Activated T-cell treated with anti-CD3 and anti-CD28 coated beads, Interleukin-2, amount 50 U/mL, for 1 hour (primary cell): Measurements from ENCODE around the gene AK2.
"Not testable (repeated sequence)": the region's sequence is repeated elsewhere in the genome, so short reads cannot be mapped to it uniquely, and the experiment has no call there.

Source experiments
- DNase-seq: peaks from one replicate; pipeline ENCODE4 v3.0.0-alpha.2; 2020

Gene AK2

DNA sequence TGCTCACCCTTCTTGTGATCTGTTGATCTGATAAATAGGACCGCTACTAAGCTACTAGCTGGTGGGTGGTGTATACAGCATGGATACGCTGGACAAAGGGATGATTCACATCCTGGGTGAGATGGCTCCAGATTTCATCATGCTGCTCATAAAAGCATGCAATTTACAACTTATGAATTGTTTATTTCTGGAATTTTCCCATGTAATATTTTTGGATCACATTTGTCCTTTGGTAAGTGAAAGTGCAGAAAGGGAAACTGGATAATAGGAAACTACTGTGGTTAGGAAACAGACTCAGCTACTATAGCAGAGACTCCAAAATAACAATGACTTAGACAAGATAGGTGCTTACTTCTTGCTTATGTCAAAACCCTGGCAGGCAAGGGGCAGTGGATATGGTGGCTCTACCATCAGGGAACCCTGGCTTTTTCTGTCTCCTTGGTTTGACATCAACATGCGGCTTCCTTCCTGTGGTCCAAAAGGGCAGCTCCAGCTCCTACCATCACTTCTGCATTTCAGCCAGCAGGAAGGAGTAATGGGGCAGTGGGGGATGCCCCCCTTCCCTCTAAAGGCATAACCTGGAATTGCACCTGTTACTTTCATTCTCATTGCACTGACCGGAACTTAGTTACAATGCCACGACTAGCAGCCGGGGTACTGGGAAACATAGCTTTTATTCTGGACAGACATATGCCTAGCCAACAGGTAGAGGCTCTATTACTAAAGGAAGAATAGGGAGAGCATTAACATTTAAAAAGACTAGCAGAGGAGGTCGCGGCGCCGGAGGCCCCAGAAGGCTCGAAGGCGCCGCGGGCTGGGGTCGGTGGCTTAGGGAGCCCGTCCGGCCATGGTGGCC, 13.8 kb upstream of the AK2 start:
- no peak for DNase-seq

DNA sequence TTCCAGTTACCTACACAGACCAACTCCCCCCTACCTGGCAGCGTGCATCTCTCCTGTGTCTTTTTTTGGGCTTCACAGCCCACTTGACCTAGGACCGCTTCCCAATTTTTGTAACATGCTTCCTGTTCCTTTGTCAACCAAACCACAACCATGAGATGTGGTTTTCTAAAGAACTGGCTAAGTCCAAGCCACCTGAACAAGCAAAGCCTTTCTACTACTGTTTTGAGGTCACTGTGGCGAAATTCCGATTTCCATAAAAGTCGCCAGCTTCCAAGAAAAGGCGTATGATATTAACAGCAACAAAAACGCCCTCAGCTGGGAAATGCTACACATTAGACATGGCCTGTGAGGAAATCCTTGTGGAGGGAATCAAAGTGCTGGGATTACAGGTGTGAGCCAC, 12.7 kb upstream of the AK2 start:
- no peak for DNase-seq

DNA sequence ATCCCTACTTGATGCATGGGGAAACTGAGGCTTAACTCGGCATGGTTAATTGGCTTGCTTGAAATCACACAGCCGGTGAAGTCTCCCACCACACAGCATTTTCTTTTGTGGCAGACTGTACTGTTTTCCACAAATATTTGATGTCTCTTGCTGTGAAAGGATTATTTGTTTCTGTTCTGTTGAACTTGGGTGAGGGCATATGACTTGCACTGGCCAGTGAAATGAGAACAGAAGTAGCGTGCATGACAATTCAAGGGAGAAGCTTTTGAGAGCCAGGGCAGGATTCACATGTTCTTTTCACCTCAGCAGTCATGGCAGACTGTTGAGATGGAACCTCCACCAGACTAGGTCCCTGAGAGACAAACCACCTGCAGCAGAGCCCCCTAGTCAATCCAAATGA, 11.7 kb upstream of the AK2 start:
- DNase-seq, result no peak

DNA sequence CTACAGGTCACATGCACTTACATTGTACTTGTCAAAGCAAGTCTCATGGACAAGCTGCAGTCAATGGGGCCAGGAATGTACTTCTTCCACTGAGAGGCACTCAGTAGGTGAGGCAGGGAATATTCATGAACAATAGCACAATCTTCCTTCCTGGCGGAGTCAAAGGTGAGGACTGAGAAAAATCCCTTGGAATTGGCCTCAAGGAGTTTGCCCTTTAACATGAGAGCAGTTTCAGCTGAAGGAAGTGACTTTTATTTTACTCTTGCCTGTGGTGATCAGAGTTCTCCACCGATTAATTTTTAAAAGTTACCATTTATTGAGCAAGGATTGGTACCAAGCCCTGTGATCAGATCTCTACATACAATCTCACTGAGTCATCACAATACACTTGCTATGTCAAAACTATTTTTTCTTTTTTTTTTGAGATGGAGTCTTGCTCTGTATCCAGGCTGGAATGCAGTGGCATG, 11.2 kb upstream of the AK2 start:
- DNase-seq, result no peak

DNA sequence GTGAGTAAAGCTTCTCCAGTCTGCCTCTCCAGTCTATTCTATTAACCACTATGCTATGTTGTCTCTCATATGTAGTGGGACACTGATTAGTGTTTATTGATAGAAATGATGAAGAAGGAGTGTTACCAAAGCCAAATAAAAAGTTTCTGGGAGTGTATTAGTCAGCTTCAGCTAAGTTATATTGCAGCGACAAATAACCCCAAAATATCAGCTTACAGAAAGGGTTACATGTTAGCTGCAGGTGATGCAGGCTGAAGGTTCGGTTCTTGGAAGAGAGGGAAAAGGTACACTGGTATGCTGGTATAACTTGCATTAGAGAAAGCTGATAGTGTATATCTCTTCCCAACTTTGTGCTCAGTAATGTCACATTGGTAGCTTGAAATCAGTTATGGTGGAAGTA, 10.6 kb upstream of the AK2 start:
- no peak for DNase-seq

DNA sequence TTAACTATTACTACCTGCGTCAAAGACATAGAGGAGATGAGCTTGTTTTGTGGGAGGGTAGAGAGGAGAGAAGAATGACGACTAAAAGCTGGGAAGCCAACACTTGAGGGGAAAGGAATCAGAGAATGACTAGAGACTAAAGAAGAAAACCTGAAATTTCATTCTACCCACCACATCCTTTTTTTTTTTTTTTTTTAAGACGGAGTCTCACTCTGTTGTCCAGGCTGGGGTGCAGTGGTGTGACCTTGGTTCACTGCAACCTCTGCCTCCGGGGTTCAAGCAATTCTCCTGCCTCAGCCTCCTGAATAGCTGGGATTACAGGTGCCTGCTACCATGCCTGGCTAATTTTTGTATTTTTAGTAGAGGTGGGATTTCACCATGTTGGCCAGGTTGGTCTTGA, 9.6 kb upstream of the AK2 start:
- not testable (repeated sequence) for DNase-seq

DNA sequence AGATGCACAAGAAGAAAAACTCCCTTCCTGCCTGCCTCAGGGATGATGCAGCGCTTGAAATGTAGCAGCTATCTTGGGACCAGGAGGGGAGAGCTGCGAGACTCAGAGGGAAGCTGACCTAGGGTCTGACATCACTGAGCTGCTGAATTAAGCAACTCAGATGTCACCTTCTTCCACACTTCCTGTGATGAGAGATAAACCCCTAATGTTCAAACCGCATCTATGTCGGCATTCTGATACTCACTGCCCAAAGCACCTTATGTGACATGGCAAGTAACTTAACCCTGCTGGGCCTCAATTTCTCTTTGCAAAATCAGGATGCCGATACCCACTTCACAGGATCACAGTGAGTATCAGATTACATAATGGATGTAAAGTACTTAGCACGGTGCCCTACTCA, 9.1 kb upstream of the AK2 start:
- DNase-seq, result no peak

- no peak for DNase-seq
These were observed 8.6 kb upstream of the AK2 start for GRCh38 chr1:33045246-33045645.

- DNase-seq, result no peak
These were observed 6.8 kb upstream of the AK2 start for GRCh38 chr1:33043267-33044092.

GRCh38 chr1:33042831-33043230, 6.1 kb upstream of the AK2 start:
- DNase-seq, result no peak

- DNase-seq, result no peak
These were observed 4.3 kb upstream of the AK2 start for GRCh38 chr1:33041026-33041425.

- DNase-seq, result no peak
These were observed 3.2 kb upstream of the AK2 start for GRCh38 chr1:33039840-33040239.

- DNase-seq, result no peak
These were observed 595 bp downstream of the AK2 start for GRCh38 chr1:33036051-33036525.

DNA sequence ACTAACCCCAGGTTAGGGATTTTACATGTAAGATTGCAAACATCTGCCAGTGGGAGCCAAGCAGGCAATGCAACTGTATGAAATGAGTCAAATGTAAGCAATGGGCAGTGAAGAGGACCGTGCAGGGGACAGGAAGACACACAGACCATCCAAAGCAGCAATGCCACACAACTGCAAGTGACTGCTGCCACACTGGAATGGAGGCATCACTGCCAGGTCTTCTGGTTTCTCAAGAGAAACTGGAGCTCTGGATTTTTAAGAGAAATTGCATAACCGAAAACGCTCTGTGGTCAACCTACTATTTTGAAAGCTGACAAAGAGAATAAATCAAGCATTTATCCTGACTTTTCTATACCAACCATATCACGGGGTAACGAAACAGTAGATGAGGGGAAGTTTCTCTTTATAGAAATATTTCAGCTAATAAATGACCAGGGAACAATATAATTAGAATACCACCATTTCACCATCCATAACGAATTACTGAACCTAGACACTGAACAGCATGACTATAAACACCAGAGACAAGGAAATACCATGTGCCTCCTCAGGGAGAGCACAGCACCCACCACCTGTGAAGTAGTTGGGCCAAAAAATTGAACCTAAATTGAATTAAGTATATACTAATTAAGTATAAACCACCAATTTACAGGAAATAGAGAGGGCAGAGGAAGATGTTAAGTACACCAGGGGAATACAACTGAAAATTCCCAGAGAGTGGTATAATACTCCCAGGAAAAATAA, 4.4 kb downstream of the AK2 start:
- DNase-seq, result no peak

DNA sequence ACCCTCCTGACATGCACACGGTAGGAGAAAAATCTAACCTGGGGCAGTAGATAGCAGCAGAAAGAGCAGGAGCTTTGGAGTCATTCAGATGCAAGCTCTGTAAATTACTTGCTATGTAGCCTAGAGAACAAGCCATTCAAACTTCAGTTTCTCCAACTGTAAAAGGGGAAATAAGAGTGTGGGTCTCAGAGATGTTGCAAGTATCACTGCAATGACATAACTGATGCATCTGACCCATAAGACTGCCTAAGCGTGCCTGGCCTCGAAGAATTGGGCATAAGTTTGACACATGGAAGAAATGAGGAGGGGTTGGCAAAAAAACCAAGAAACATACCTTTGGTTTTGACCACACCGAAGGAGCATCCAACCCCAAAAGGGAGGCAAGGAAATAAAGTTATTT, 5.2 kb downstream of the AK2 start:
- no peak for DNase-seq

DNA sequence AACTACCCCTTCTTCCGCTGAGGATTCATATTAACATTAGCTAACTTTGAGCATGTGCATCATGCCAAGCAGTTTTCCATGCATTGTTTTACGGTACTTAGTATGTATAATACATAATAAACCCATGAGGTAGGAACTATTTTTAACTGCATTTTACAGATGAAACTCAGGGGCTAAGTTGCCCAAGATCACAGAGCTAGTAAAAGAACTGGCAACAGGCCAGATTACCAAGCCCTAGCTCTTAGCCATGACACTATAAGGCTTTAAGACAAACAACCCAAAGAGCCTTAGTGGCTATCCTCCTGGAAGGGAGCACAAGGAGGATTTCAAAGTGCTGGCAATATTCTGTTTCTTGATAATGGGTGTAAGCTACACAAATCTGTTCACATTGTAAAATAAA, 6.1 kb downstream of the AK2 start:
- no peak for DNase-seq

DNA sequence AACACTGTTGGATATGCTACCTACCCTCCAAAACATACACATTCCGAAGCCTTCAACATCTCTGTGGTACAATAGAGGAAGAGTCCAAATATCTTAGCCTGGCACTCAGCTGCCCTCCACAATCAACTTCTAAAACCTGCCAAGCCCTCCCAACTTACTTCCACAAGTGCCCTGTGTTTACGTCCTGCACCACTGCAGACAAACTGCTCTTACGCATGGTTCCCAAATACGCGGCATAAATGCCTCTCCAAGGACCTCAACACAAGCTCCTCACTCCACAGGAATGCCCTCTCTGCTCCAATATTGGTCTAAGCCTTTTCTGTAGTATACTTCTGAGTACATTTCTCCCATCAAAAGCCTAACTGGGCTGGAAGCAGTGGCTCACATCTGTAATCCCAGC, 6.8 kb downstream of the AK2 start:
- DNase-seq, result no peak

DNA sequence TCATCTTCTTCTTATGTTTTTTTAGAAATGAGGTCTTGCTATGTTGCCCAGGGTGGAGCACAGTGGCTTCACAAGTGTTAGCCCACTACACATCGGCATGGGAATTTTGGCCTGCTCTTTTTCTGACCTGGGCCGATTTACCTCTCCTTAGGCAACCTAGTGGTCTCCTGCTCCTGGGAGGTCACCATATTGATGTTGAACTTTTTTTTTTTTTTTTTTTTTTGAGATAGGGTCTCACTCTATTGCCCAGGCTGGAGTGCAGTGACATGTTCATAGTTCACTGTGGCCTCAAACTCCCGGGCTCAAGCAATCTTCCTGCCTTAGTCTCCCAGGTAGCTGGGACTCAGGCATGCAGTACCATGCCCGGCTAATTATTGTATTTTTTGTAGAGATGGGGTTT, 7.5 kb downstream of the AK2 start:
- DNase-seq, result no peak

DNA sequence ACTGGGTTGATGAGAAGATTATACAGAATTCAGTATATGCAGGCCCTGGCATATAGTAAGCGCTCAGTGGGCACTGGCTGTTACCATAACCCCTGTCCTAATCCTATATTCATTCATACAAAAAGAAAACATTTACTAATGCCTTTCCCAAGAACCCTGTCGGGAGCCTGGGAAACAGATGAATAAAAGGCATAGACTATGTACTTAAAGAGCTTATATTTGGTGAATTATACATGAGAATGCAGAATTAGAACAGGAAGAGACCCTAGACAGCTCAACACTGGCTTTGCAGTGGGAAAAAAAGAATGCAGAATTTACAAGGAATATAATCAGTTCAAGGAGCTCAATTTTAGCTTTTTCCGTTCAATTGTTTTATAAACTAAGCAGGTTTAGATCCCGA, 10.9 kb downstream of the AK2 start:
- no peak for DNase-seq

- DNase-seq, result no peak
These were observed 11.5 kb downstream of the AK2 start for GRCh38 chr1:33025180-33025569.

- peak; percentile 23 for DNase-seq
These were observed 12.1 kb downstream of the AK2 start for GRCh38 chr1:33024430-33025179.

- DNase-seq, result no peak
These were observed 14.0 kb downstream of the AK2 start for GRCh38 chr1:33022650-33023200.
